Pancreas (tissue), 10 donors: ENCODE data around the gene SKIL. TPM values are rescaled to one million over a fixed set of nuclear protein-coding genes. Genes with fewer than 3 reads are reported as not detected.

ENCODE experiments used
- ATAC-seq, 4 donors: fragments of 200-7000 bp; cut with Tn5 transposase; one replicate each; pipeline versions ENCODE4 v1.8.0 to v1.9.1; 2020; ENCODE audit warnings: mild to moderate bottlenecking in 4 of 4, moderate library complexity in 4 of 4
- DNase-seq, 6 donors: peaks; one replicate each; pipeline ENCODE4 v3.0.0-alpha.2; 2020
- FAIRE-seq: peaks from 2 replicates; lab custom pipeline; 2012; peaks lifted over from hg19 to GRCh38; lab: Jason Lieb, UNC
- H3K27ac ChIP-seq, 4 donors: fragments of 200-600 bp; sonication (generic); 1 replicate in 3 of 4; 2 replicates in 1 of 4; pipeline versions ENCODE4 v1.5.0 to v1.8.0; 2020
- H3K27me3 ChIP-seq, 4 donors: fragments of 200-600 bp; one replicate each; pipeline ENCODE4 v1.8.0; 2021
- H3K36me3 ChIP-seq, 3 donors: fragments of 200-600 bp; sonication (generic) in 1 of 3; one replicate each; pipeline versions ENCODE4 v1.5.0 to v1.8.0; 2020 to 2021
- H3K4me1 ChIP-seq, 3 donors: fragments of 200-600 bp; one replicate each; pipeline ENCODE4 v1.8.0; 2021
- H3K4me3 ChIP-seq, 4 donors: fragments of 200-600 bp; sonication (generic) in 2 of 4; one replicate each; pipeline versions ENCODE4 v1.5.0 to v1.8.0; 2020 to 2021
- H3K9me3 ChIP-seq, 4 donors: fragments of 200-600 bp; one replicate each; pipeline ENCODE4 v1.8.0; 2021
- WGBS, 2 donors: extraction: QIAGEN DNeasy Blood & Tissue Kit; methylation state at CpG; one replicate each; pipeline ENCODE4 v1.1.7; 2013; 5-methylcytosine and 5-hydroxymethylcytosine counted together
- intact Hi-C, 3 donors: fragments of 100-400 bp; cut with DNase I; formaldehyde crosslinking; loops; one replicate each; pipeline versions ENCODE4 v1.11.1 to v1.14.2; 2022
- polyA plus RNA-seq, 2 donors: library from polyadenylated mRNA; stranded (reverse); fragments of 200-250 nt; gene quantifications; one replicate each; pipeline ENCODE4 v1.2.3, GENCODE V29; 2013
- total RNA-seq, 6 donors: library from RNA; stranded (reverse); fragmentation: NEBNext Ultra II Directional in 4 of 6; extraction: Animal tissue kit (Norgen Biotek cat#: 25700) in 4 of 6; gene quantifications; one replicate each; pipeline versions ENCODE4 v1.2.1 to v1.2.4, GENCODE V29; 2021 to 2023
- TF ChIP-seq, protein P1 (sequence below), 4 donors: fragments of 200-600 bp; sonication (generic) in 3 of 4; IDR thresholded peaks; one replicate each; pipeline versions ENCODE4 v1.5.0 to v1.8.0; 2021; ENCODE audit warnings: antibody characterized with exemption in 4 of 4
- donor health status: healthy with polysubstance abuse.
- donor health status: DM: no; HTN: no; CAD: no; lungs with moderate emphysema.
- donor health status: DM: no; HTN: no; CAD: no.
- donor health status: control.
- donor health status: control.
- donor health status: Bipolar disorder and iron deficiency.
- donor health status: DM: yes; HTN: yes; CAD: no.
- donor health status: DM: no; HTN: no; CAD: no.
- donor health status: DM: no; HTN: no; CAD: no.
- donor health status: DM: yes; HTN: yes; CAD: no.

The SKIL gene
- total and polyA plus RNA-seq, 8 donors = 5.1 to 52.1 (median 15.9) TPM

DNA sequence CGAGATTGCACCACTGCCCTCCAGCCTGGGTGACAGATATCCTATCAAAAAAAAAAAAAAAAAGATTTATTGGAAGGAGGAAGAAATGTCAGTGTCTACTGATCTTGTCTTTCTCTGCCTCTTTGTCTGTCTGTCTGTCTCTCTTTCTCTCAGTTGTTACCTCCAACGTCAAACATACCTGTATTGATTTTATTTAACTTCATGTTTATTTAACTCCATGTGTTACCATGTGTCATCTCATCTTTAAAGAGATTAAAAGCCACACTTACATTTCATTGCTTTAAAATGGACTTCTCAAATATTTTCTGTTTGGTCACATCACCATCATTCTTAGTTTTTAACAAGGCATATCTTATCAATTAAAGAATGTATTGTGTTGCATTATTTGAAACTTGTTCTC is 70.6 kb downstream of the SKIL start:
- DNase-seq (no peak), FAIRE-seq (no peak), ATAC-seq (no peak)
- no peak overlapping the region for H3K27ac ChIP-seq
- WGBS, 2 donors = 42 to 55% methylated on average over 2 of the region's 2 CpGs
- H3K36me3 ChIP-seq = no peaks in the 10 kb centered on the region
- H3K4me3 ChIP-seq = no peak overlapping the region
- intact Hi-C loops = no loop called here
- H3K9me3 ChIP-seq = no peaks in the 10 kb centered on the region
- no peaks in the 10 kb centered on the region for H3K4me1 ChIP-seq
- H3K27me3 ChIP-seq = no peaks in the 10 kb centered on the region
- TF ChIP-seq, protein P1, sequence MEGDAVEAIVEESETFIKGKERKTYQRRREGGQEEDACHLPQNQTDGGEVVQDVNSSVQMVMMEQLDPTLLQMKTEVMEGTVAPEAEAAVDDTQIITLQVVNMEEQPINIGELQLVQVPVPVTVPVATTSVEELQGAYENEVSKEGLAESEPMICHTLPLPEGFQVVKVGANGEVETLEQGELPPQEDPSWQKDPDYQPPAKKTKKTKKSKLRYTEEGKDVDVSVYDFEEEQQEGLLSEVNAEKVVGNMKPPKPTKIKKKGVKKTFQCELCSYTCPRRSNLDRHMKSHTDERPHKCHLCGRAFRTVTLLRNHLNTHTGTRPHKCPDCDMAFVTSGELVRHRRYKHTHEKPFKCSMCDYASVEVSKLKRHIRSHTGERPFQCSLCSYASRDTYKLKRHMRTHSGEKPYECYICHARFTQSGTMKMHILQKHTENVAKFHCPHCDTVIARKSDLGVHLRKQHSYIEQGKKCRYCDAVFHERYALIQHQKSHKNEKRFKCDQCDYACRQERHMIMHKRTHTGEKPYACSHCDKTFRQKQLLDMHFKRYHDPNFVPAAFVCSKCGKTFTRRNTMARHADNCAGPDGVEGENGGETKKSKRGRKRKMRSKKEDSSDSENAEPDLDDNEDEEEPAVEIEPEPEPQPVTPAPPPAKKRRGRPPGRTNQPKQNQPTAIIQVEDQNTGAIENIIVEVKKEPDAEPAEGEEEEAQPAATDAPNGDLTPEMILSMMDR (IDR thresholded peaks at IDR 0.05) = no peak

DNA sequence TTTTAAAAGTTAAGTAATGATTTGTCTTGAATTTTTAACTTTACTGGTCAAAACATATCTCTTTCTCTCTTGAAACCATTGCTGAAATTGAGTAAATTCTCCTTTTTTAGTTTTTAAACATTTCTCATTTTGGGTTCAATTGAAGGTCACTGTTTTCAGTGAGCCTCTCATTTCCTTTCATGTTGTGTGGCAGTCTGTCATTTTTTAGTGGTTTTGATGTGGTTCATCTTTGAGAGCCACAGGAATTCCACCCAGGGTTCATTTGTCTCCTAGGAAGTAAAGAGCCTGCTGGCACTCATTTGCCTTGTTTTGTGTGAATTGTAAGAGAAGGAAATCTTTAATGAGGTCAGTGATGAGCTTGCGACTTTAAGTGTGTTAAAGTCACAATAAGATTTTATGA is 71.5 kb downstream of the SKIL start:
- no peak overlapping the region for H3K27ac ChIP-seq
- FAIRE-seq (no peak), ATAC-seq (no peak), DNase-seq (no peak)
- no peaks in the 10 kb centered on the region for H3K36me3 ChIP-seq
- no peaks in the 10 kb centered on the region for H3K9me3 ChIP-seq
- 91 to 93% methylated on average over 1 of the region's 1 CpG for WGBS, 2 donors
- H3K4me3 ChIP-seq = no peak overlapping the region
- no peaks in the 10 kb centered on the region for H3K27me3 ChIP-seq
- no peaks in the 10 kb centered on the region for H3K4me1 ChIP-seq
- intact Hi-C loops = no loop called here
- TF ChIP-seq, protein P1 (IDR thresholded peaks at IDR 0.05) = no peak

GRCh38 chr3:170431054-170431453 is 73.5 kb downstream of the SKIL start:
- ATAC-seq = no peak
- no peak for FAIRE-seq
- no peaks in the 10 kb centered on the region for H3K4me1 ChIP-seq

GRCh38 chr3:170432416-170432815 is 74.9 kb downstream of the SKIL start:
- ATAC-seq (no peak), DNase-seq (no peak), FAIRE-seq (no peak)
- TF ChIP-seq, protein P1 (IDR thresholded peaks at IDR 0.05) = no peak
- Histone ChIP-seq H3K36me3 (no peaks in the 10 kb centered on the region), H3K9me3 (no peaks in the 10 kb centered on the region), H3K27ac (no peak overlapping the region), H3K27me3 (no peaks in the 10 kb centered on the region), H3K4me3 (no peak overlapping the region), H3K4me1 (no peaks in the 10 kb centered on the region)
- 89 to 93% methylated on average over 14 of the region's 14 CpGs for WGBS, 2 donors
- intact Hi-C loops = no loop called here

More at GRCh38 chr3:170431054-170431453, 73.5 kb downstream of the SKIL start:
- H3K36me3 ChIP-seq = no peaks in the 10 kb centered on the region
- DNase-seq = no peak
- no peak overlapping the region for H3K4me3 ChIP-seq
- TF ChIP-seq, protein P1 (IDR thresholded peaks at IDR 0.05) = no peak
- H3K9me3 ChIP-seq = no peaks in the 10 kb centered on the region
- H3K27me3 ChIP-seq = no peaks in the 10 kb centered on the region
- no peak overlapping the region for H3K27ac ChIP-seq
- WGBS, 2 donors = 89 to 93% methylated on average over 3 of the region's 3 CpGs
- intact Hi-C loops = no loop called here

DNA sequence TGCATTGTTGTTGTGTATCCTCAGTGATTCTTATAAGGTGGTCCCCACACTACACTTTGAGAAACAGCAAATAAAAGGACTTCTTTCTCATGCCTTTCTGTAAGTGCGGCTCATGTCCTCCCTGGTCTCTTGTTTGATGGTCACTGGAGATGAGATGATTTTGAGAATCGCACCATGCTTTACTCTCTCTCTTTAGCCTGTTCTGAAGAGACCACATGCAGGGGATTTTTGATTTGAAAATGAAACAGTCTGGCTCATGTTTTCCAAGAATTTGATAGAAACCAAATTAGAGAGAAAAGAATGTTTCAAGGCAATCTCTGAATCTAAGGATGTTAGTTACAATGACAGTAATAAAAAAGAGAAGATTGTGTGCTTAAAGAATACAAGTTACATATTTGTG is 79.2 kb downstream of the SKIL start:
- Histone ChIP-seq H3K4me1 (no peaks in the 10 kb centered on the region), H3K27ac (no peak overlapping the region), H3K27me3 (no peaks in the 10 kb centered on the region), H3K36me3 (no peaks in the 10 kb centered on the region), H3K9me3 (no peaks in the 10 kb centered on the region), H3K4me3 (no peak overlapping the region)
- intact Hi-C loops = no loop called here
- FAIRE-seq (no peak), ATAC-seq (no peak), DNase-seq (no peak)
- TF ChIP-seq, protein P1 (IDR thresholded peaks at IDR 0.05) = no peak
- WGBS, 2 donors = 91 to 95% methylated on average over 2 of the region's 2 CpGs
